ENCODE results near the gene PLCL2.

The PLCL2 gene

DNA sequence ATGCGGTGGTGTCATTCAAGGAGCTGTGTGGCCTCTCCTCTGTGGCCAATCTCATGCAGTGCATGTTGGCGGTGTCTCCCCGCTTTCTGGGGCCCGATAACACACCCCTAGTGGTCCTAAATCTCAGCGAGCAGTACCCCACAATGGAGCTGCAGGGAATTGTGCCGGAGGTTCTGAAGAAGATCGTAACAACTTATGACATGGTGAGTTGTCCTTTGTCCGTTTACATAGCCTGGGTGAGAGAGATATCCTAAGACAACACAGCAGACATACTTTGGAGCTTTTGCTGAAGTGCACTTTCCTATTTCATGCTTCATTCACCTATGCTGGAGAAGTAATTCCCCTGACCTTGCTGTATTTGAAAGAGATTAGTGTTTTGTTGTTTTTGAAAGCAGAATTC, 130.0 kb downstream of the PLCL2 start:
- DNase-seq, result no peak

GRCh38 chr3:17021614-17022013, 136.9 kb downstream of the PLCL2 start:
- DNase-seq, result no peak

DNA sequence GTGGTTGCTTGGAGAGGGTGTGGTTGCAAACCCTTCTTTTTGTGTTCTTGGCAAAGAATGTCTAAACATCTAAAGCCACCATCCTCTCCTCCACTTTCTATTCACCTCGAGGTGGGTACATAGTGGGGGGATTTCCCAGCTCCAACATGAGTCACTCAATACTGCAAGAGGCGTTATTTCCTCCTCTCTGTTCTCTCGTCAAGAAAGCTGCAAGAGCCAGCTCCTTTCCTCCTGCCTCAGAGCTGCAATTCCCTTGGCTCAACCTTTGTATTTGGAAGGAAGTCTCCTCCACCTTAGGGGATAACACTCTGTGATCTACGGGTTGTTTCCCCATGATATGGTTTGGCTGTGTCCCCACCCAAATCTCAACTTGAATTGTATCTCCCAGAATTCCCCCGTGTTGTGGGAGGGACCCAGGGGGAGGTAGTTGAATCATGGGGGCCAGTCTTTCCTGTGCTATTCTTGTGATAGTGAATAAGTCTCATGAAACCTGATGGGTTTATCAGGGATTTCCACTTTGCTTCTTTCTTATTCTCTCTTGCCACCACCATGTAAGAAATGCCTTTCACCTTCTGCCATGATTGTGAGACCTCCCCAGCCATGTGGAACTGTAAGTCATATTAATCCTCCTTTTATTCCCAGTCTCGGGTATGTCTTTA, 138.4 kb downstream of the PLCL2 start:
- DNase-seq, result peak; percentile 57

DNA sequence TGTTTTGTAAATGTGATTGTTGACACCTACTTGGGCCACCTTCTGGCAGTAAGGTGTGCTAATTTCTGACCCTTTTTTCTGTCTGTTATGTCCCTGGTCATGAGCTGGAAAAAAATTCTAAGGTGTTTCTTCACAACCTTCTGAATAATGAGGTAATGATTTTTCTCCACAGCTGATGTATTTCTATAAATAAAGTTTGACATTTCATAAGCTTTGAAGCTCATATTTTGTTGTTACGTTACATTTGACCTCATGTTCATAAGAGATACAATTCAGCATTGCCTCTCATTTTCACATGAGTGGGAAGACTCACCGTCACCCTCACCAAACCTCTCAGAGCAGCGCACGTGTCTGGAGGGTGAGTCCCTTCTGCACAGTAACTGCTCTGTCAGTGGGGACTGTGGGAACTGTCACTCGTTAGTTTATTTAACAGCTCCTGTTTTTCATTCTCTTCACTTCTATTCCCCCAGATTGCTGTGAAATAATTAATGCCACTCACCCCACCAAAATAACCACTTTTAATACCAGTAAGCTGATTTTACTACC, 140.9 kb downstream of the PLCL2 start:
- DNase-seq, result no peak

DNA sequence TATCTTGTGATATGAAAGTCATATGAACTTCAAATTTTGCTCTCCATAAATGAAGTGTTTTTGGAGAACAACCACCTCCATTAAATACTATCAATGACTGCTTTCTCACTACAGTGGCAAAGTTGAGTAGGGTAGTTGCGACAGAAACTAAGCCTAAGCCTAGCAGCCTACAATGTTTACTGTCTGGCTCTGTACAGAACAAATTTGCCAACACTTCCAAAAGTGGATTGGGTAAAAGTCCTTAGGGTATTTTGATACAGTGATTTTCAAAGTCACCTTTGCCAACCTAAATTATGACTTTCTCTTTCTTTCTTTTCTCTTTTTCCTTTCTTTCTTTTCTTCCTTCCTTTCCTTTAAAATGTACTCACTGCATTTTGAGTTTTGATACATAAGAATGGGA, 142.6 kb downstream of the PLCL2 start:
- DNase-seq, result no peak

GRCh38 chr3:17028363-17028762, 143.6 kb downstream of the PLCL2 start:
- no peak for DNase-seq

DNA sequence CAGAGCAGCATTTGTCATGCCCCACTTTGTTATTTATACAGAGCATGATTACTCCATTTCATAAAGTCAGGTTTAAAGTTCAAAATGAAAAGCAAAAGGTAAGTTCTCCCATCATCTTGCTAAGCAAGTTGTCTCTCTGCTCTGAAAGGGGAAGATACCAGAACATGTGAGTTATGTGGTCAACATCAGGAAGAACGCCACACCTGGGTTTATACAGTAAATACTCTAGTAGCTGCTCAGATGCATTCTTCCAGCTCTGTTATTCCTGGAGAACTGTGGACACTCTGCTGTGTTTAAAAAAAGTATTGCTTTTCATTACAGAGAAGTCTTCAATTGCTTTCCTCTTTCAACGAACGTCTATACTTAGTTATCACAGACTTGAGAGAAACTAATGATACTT, 145.7 kb downstream of the PLCL2 start:
- DNase-seq, result no peak

DNA sequence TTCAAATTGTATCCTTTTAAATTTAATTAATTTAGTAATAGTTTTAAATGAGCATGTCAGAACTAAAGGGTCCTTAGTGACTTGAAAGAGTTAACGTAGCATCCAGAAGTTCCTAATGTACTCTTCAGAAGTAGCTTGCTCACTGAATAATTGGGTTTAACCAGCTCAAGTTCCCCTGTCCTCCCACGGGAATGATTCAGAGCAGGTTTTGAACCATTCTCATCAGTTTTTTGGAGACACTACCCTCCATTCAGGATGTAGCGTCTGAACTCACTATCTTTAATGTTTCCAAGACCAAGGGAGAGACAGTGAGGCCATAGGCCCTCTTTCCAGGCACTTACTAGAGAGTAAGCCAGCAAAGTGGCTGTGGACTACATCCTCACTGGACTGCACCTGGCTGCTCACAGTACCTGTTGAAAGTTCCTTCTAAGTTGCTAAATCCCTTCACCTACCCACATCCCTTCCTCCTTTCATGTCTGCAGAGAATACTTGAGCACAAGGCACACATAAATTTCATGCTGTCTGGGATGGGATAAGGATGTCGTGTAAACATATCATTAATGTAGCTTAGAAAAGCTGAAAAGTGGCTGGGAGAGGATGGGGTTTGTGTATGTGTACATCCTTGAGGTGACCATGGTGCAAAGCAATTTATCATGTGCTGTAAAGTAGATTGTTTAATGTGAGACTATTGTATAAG, 146.3 kb downstream of the PLCL2 start:
- DNase-seq, result no peak

- peak; percentile 9 for DNase-seq
These were observed 147.8 kb downstream of the PLCL2 start for GRCh38 chr3:17032407-17033034.

- peak; percentile 8 for DNase-seq
These were observed 148.9 kb downstream of the PLCL2 start for GRCh38 chr3:17033516-17034168.

- DNase-seq, result no peak
These were observed 150.3 kb downstream of the PLCL2 start for GRCh38 chr3:17035033-17035432.

- no peak for DNase-seq
These were observed 151.2 kb downstream of the PLCL2 start for GRCh38 chr3:17035966-17036365.

DNA sequence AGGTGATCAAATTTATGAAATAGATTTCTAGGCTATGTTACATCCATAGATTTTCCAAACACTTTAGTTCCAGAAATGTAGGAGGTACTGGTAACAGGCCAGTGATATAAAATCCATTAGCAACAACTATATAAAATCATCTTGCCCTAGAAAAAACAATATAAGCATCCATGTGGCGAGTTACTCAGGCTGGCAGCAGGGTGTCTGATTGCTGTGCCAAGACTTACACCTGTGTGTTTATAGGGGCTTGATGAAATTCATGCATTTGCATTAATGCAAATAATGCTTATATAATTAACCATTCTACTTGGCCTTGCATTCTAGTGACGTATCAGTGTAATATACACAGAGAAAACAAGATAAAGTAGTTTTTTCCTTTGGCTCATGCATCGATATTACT, 153.4 kb downstream of the PLCL2 start:
- DNase-seq, result no peak

GRCh38 chr3:17038900-17039553, 154.3 kb downstream of the PLCL2 start:
- no peak for DNase-seq

GRCh38 chr3:17039594-17039993, 154.8 kb downstream of the PLCL2 start:
- DNase-seq, result no peak

DNA sequence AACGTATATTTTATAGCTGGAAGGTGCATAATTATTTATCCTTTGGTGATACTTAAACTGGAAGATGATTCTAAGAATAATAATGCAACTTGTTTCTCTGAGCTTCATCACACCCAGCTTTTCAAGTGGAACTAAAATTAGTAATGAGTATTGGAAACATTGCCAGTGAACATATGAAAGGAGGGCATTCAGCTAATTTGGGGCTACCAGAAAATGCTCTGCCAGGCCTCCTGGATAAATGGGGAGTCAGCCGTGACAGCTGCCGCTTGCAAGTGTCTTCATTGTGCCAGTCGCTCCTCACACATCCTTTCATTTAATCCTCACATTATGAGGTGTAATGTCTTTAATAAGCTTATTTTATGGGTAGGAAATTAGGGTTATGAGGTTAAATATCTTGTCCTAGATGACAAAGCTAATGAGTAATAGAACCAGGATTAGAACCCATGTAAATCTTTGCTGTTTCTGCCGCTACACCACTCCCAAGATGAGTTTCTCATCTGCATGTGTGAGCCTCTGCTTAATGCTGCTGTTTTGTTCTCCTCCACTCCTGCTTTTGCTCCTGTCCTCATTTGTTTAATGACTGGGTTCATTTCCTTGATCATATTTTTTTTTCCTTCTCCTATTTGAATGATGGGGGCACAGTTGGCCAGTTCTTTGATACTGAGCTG, 155.7 kb downstream of the PLCL2 start:
- no peak for DNase-seq

DNA sequence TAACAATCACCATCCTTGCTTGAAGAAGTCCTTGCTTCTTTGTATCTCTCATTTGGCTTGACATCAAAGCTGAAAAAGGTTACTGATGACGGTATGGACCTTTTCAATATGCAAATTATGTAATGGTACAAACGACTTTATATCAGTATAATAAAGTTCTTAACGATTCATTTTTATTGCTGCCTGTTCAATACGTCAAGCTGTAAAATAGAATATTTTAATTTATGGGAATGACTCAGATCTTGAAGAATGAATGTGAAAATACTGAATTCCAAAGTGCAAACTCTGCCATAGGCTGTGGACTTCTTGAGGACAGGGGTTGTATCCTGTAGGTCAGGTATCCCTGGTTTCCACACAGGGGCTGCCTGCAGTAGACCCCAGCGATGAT, 156.2 kb downstream of the PLCL2 start:
- no peak for DNase-seq

GRCh38 chr3:17044855-17045254, 160.1 kb downstream of the PLCL2 start:
- DNase-seq, result no peak

GRCh38 chr3:17045705-17046104, 160.9 kb downstream of the PLCL2 start:
- DNase-seq, result no peak

DNA sequence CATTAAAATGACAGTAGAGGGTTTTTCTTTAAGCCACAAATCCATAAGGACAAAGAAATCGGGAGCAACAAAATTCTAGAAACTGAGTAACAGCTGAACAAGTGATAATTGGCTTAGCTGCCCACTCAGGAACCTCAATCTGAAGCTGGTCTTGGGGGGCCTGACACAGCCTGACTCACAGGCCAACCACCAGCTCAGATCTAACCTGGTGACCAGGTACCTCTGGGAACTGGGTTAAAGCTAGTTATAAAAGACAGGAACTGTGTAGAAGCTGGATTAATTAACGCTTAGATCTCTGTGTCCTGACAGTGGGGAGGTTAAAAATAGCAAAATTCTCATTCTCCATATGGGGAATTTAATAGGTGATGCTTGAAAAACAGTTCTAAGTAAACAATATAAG, 161.9 kb downstream of the PLCL2 start:
- DNase-seq, result no peak

DNA sequence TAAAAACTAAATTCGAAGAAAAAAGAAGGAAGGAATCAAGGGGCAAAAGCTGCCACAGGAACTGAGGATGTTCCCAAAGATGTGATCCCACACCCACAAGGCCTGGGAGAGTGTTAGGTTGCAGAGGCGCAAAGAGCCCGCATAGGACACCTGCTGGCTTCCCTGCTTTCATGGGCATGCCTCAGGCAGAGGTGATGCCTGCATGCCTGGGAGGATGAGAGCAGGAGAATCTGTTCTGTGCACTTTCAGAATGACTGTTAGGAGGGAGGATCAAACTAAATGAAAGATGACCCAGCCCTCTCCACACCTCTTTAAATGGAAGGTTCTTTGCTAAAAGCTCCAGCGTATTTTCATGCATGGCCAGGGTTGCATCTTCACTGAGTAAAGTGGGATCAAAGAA, 162.4 kb downstream of the PLCL2 start:
- no peak for DNase-seq

GRCh38 chr3:17047894-17048293, 163.1 kb downstream of the PLCL2 start:
- DNase-seq, result no peak
